IMR-90 (cell line): ENCODE measurements around the gene SDHAF1. TPM values are rescaled to one million over a fixed set of nuclear protein-coding genes. Genes with fewer than 3 reads are reported as not detected.

Experiments
- ATAC-seq: fragments of 200-7000 bp; cut with Tn5 transposase; 2 replicates; pipeline ENCODE4 v1.9.1; 2020; ENCODE audit warnings: low read depth, mild to moderate bottlenecking, moderate library complexity
- BruUV-seq: library from RNA; stranded (reverse); fragments of 400-500 nt; replicated peaks from 2 replicates; lab custom pipeline; 2021; lab: Mats Ljungman, UMichigan
- CTCF ChIA-PET: fragments of 300-600 bp; formaldehyde crosslinking; extraction: SDS; loops from one replicate; lab custom pipeline; 2021; ENCODE audit warnings: antibody characterized with exemption; lab: Yijun Ruan, JAX
- POLR2A ChIA-PET: fragments of 300-600 bp; sonication (Branson Sonifier 250); formaldehyde crosslinking; loops from one replicate; lab custom pipeline; 2022; ENCODE audit warnings: antibody characterized with exemption; ENCODE audit not compliant: unreplicated experiment; lab: Charles Lee
- DNase-seq: peaks from one replicate; pipeline ENCODE4 v3.0.0; 2013
- H2AFZ ChIP-seq: replicated peaks from 2 replicates; pipeline ENCODE3; 2013; ENCODE audit warnings: low read length, mild to moderate bottlenecking; ENCODE audit not compliant: poor library complexity
- H2AK5ac ChIP-seq: 2 replicates; pipeline ENCODE4 v1.6.1; 2013; ENCODE audit warnings: low read depth, low read length, inconsistent platforms
- H2AK9ac ChIP-seq: replicated peaks from 2 replicates; pipeline ENCODE3; 2013; ENCODE audit warnings: mild to moderate bottlenecking, low read depth, low read length, moderate library complexity; ENCODE audit not compliant: poor library complexity
- H2BK120ac ChIP-seq: 2 replicates; pipeline ENCODE4 v1.6.1; 2013; ENCODE audit warnings: low read depth, low read length, inconsistent platforms
- H2BK15ac ChIP-seq: 3 replicates; pipeline ENCODE4 v1.6.1; 2013; ENCODE audit warnings: low read depth, low read length, inconsistent platforms
- H2BK20ac ChIP-seq: 2 replicates; pipeline ENCODE4 v1.6.1; 2013; ENCODE audit warnings: low read depth, mild to moderate bottlenecking, inconsistent platforms, low read length, moderate library complexity
- H2BK5ac ChIP-seq: 2 replicates; pipeline ENCODE4 v1.6.1; 2013; ENCODE audit warnings: mild to moderate bottlenecking, low read depth, low read length, inconsistent platforms; ENCODE audit not compliant: poor library complexity, severe bottlenecking
- H3K14ac ChIP-seq: replicated peaks from 2 replicates; pipeline ENCODE4 v1.6.1; 2013; ENCODE audit warnings: low read depth, low read length, inconsistent platforms
- H3K18ac ChIP-seq: 2 replicates; pipeline ENCODE4 v1.6.1; 2013; ENCODE audit warnings: low read depth, low read length, control low read depth
- H3K23ac ChIP-seq: 2 replicates; pipeline ENCODE4 v1.6.1; 2013; ENCODE audit warnings: low read depth, low read length, inconsistent platforms
- H3K27ac ChIP-seq: 2 replicates; pipeline ENCODE4 v1.5.1; 2013; ENCODE audit warnings: mild to moderate bottlenecking, control low read depth, low read length; ENCODE audit not compliant: insufficient read depth
- H3K27me3 ChIP-seq: 2 replicates; pipeline ENCODE4 v1.6.1; 2013; ENCODE audit warnings: low read length; ENCODE audit not compliant: control insufficient read depth, insufficient read depth
- H3K36me3 ChIP-seq: 2 replicates; pipeline ENCODE4 v1.6.1; 2013; ENCODE audit warnings: low read length, mixed read lengths; ENCODE audit not compliant: control insufficient read depth, insufficient read depth
- H3K4ac ChIP-seq: 2 replicates; pipeline ENCODE4 v1.6.1; 2013; ENCODE audit warnings: low read depth, low read length, inconsistent platforms
- H3K4me1 ChIP-seq: 2 replicates; pipeline ENCODE4 v1.6.1; 2013; ENCODE audit warnings: low read length, mixed read lengths; ENCODE audit not compliant: control insufficient read depth, insufficient read depth
- H3K4me2 ChIP-seq: 2 replicates; pipeline ENCODE4 v1.6.1; 2013; ENCODE audit warnings: low read depth, mild to moderate bottlenecking, control low read depth, low read length, moderate library complexity
- H3K4me3 ChIP-seq: 2 replicates; pipeline ENCODE4 v1.5.1; 2013; ENCODE audit warnings: low read depth, mild to moderate bottlenecking, control low read depth, low read length, moderate library complexity; ENCODE audit not compliant: insufficient read depth
- H3K56ac ChIP-seq: 2 replicates; pipeline ENCODE4 v1.6.1; 2013; ENCODE audit warnings: low read length, inconsistent platforms; ENCODE audit not compliant: insufficient read depth; ENCODE audit errors: extremely low read depth
- H3K79me1 ChIP-seq, 2 experiments: 2 replicates each; pipeline ENCODE4 v1.6.1; 2013; ENCODE audit warnings: low read length in 2 of 2, inconsistent platforms in 1 of 2, low read depth in 1 of 2
- H3K9ac ChIP-seq: 2 replicates; pipeline ENCODE4 v1.6.1; 2013; ENCODE audit warnings: low read depth, low read length, control low read depth
- H3K9me1 ChIP-seq: 2 replicates; pipeline ENCODE4 v1.6.1; 2013; ENCODE audit warnings: low read length, inconsistent platforms; ENCODE audit not compliant: insufficient read depth
- H3K9me3 ChIP-seq: 2 replicates; pipeline ENCODE4 v1.6.1; 2013; ENCODE audit warnings: low read length; ENCODE audit not compliant: control insufficient read depth, insufficient read depth
- H4K20me1 ChIP-seq: 2 replicates; pipeline ENCODE4 v1.6.1; 2013; ENCODE audit warnings: low read length, inconsistent platforms; ENCODE audit not compliant: insufficient read depth
- H4K5ac ChIP-seq: 2 replicates; pipeline ENCODE4 v1.6.1; 2013; ENCODE audit warnings: mild to moderate bottlenecking, low read depth, low read length, control low read depth
- H4K8ac ChIP-seq, 2 experiments: 2 replicates each; pipeline ENCODE4 v1.6.1; 2013; ENCODE audit warnings: low read depth in 2 of 2, low read length in 2 of 2, control low read depth in 1 of 2, inconsistent platforms in 1 of 2
- H4K91ac ChIP-seq: 2 replicates; pipeline ENCODE4 v1.6.1; 2013; ENCODE audit warnings: low read depth, low read length, inconsistent platforms; ENCODE audit not compliant: insufficient read depth
- BHLHE40 ChIP-seq: fragments of 150-350 bp; IDR thresholded peaks from 2 replicates; pipeline ENCODE4 v1.6.1; 2016; ENCODE audit warnings: mild to moderate bottlenecking, low read depth, low read length
- CHD1 ChIP-seq: IDR thresholded peaks from 2 replicates; pipeline ENCODE4 v1.6.1; 2012; ENCODE audit warnings: low read depth, low read length, improper control_type of control experiment
- FOS ChIP-seq: fragments of 150-350 bp; IDR thresholded peaks from 2 replicates; pipeline ENCODE4 v1.6.1; 2016; ENCODE audit warnings: low read depth, low read length
- NFE2L2 ChIP-seq: fragments of 150-350 bp; IDR thresholded peaks from 2 replicates; pipeline ENCODE4 v1.6.1; 2016; ENCODE audit warnings: low read depth, mild to moderate bottlenecking, low read length
- SMC3 ChIP-seq: fragments of 150-350 bp; IDR thresholded peaks from 2 replicates; pipeline ENCODE4 v1.6.1; 2016; ENCODE audit warnings: low read depth, mild to moderate bottlenecking, antibody characterized with exemption, low read length, moderate library complexity
- WGBS, 2 experiments: methylation state at CpG; one replicate each; pipeline versions ENCODE4 v1.1.5 to v1.1.7; 2013; ENCODE audit warnings: missing lambda C conversion rate in 2 of 2; ENCODE audit not compliant: insufficient read length in 1 of 2; ENCODE audit errors: extremely low coverage in 2 of 2; 5-methylcytosine and 5-hydroxymethylcytosine counted together
- dilution Hi-C: fragments of 300-500 bp; cut with HindIII; formaldehyde crosslinking; loops from one replicate; pipeline ENCODE4 v1.14.3; 2018; ENCODE audit warnings: low sequenced_read_pairs; ENCODE audit not compliant: unreplicated experiment
- in situ Hi-C: fragments of 300-500 bp; cut with MboI; formaldehyde crosslinking; loops from 3 replicates; pipeline ENCODE4 v1.14.3; 2019; ENCODE audit warnings: low sequenced_read_pairs, inconsistent platforms, mixed read lengths
- intact Hi-C: fragments of 100-400 bp; cut with micrococcal nuclease; formaldehyde crosslinking; loops from 2 replicates; pipeline ENCODE4 v1.10.0; 2022
- polyA plus RNA-seq, 3 experiments: library from polyadenylated mRNA; depleted of rRNA; stranded (reverse); fragments of >200 nt; gene quantifications; 2 replicates each; pipeline ENCODE4 v1.2.3, GENCODE V29; 2012; ENCODE audit warnings: low replicate concordance in 1 of 3
- total RNA-seq: library from RNA; depleted of rRNA; stranded (reverse); fragments of >200 nt; gene quantifications from 2 replicates; pipeline ENCODE4 v1.2.3, GENCODE V29; 2012
- TF ChIP-seq, protein P1 (sequence below): conservative IDR thresholded peaks from 2 replicates; pipeline ENCODE4 v1.5.1; 2012; ENCODE audit warnings: mild to moderate bottlenecking, low read depth, low read length, improper control_type of control experiment
- TF ChIP-seq, protein P2 (sequence below): fragments of 150-350 bp; IDR thresholded peaks from 2 replicates; pipeline ENCODE4 v1.6.1; 2017; ENCODE audit warnings: mild to moderate bottlenecking, antibody characterized with exemption, low read length, low read depth

SDHAF1 gene
- total and polyA plus RNA-seq, 2 of the 4 experiments (the other 2 are of a cell fraction): 4.8 to 9.9 TPM

DNA sequence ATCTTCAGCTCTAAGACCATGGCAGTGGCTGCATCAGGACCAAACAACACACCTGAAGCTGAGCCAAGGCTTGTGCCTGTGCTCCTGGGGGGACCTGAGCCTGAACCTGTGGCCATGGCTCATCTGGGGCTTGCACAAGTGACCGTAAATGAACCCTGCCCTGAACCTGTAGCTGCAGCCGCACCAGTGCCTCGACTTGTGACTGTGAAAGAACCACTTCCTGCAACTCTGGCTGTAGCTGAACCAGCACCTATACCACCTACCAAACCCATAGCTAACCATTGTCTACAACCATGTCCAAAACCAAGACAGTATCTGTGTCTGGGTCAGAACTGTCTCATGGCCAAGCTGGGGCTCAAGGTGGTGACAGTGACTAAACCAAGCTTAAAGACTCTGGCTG, 28.2 kb upstream of the SDHAF1 start:
- H3K9me1 ChIP-seq: no peaks in the 10 kb centered on the region
- ChIA-PET CTCF (no interaction called here), POLR2A (no interaction called here)
- H3K4me1 ChIP-seq: no peaks in the 10 kb centered on the region
- H3K4me3 ChIP-seq: no peak overlapping the region
- no peak overlapping the region for H3K4me2 ChIP-seq
- H2BK20ac ChIP-seq: no peak overlapping the region
- H3K36me3 ChIP-seq: no peaks in the 10 kb centered on the region
- no peak overlapping the region for H3K27ac ChIP-seq
- H3K27me3 ChIP-seq: peaks cover 2% of the 10 kb centered on the region; the same call in 1 of the 2 replicates
- no peak overlapping the region for H2AFZ ChIP-seq
- DNase-seq: no peak
- no peak for TF ChIP-seq CHD1
- no peak for TF ChIP-seq NFE2L2
- TF ChIP-seq BHLHE40: no peak
- TF ChIP-seq, protein P1, sequence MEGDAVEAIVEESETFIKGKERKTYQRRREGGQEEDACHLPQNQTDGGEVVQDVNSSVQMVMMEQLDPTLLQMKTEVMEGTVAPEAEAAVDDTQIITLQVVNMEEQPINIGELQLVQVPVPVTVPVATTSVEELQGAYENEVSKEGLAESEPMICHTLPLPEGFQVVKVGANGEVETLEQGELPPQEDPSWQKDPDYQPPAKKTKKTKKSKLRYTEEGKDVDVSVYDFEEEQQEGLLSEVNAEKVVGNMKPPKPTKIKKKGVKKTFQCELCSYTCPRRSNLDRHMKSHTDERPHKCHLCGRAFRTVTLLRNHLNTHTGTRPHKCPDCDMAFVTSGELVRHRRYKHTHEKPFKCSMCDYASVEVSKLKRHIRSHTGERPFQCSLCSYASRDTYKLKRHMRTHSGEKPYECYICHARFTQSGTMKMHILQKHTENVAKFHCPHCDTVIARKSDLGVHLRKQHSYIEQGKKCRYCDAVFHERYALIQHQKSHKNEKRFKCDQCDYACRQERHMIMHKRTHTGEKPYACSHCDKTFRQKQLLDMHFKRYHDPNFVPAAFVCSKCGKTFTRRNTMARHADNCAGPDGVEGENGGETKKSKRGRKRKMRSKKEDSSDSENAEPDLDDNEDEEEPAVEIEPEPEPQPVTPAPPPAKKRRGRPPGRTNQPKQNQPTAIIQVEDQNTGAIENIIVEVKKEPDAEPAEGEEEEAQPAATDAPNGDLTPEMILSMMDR: no peak
- TF ChIP-seq, protein P2, sequence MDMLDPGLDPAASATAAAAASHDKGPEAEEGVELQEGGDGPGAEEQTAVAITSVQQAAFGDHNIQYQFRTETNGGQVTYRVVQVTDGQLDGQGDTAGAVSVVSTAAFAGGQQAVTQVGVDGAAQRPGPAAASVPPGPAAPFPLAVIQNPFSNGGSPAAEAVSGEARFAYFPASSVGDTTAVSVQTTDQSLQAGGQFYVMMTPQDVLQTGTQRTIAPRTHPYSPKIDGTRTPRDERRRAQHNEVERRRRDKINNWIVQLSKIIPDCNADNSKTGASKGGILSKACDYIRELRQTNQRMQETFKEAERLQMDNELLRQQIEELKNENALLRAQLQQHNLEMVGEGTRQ: no peak
- TF ChIP-seq FOS: no peak
- no peak for TF ChIP-seq SMC3
- WGBS, 2 experiments: 33% methylated on average over 1 of the region's 3 CpGs; no CpG with 5 or more reads in 1 of the 2 experiments
- no peak overlapping the region for H3K23ac ChIP-seq
- H3K9ac ChIP-seq: no peak overlapping the region
- dilution Hi-C loops: no loop called here
- H3K14ac ChIP-seq: no peak overlapping the region
- H2AK9ac ChIP-seq: no peak overlapping the region
- H4K5ac ChIP-seq: no peak overlapping the region
- no peak for ATAC-seq
- no TSS peak for BruUV-seq
- no peaks in the 10 kb centered on the region for H3K9me3 ChIP-seq
- no peak overlapping the region for H2BK15ac ChIP-seq
- no peaks in the 10 kb centered on the region for H3K79me1 ChIP-seq
- H4K20me1 ChIP-seq: no peaks in the 10 kb centered on the region
- H3K18ac ChIP-seq: no peak overlapping the region
- H2BK120ac ChIP-seq: no peak overlapping the region
- no peak overlapping the region for H3K56ac ChIP-seq
- no peak overlapping the region for H2BK5ac ChIP-seq
- intact Hi-C loops: no loop called here
- in situ Hi-C loops: no loop called here
- no peak overlapping the region for H4K8ac ChIP-seq
- H2AK5ac ChIP-seq: no peak overlapping the region
- no peak overlapping the region for H4K91ac ChIP-seq
- no peak overlapping the region for H3K4ac ChIP-seq
